HCT116 (cell line): ENCODE data around the gene AUTS2. TPM values are rescaled to one million over a fixed set of nuclear protein-coding genes. Genes with fewer than 3 reads are reported as not detected.

Experiments
- ATAC-seq: fragments of 200-7000 bp; cut with Tn5 transposase; 2 replicates; pipeline ENCODE4 v1.9.1; 2020; ENCODE audit warnings: mild to moderate bottlenecking, moderate library complexity
- BruUV-seq: library from RNA; stranded (reverse); fragments of 400-500 nt; replicated peaks from 2 replicates; lab custom pipeline; 2021; lab: Mats Ljungman, UMichigan
- CTCF ChIA-PET: fragments of 300-600 bp; sonication (Branson Sonifier 250); formaldehyde crosslinking; loops from one replicate; lab custom pipeline; 2021; ENCODE audit warnings: antibody characterized with exemption; lab: Charles Lee
- POLR2A ChIA-PET: fragments of 300-600, 350-600 bp; sonication (Branson Sonifier 250); formaldehyde crosslinking; loops from one replicate; lab custom pipeline; 2021; ENCODE audit warnings: antibody characterized with exemption; lab: Charles Lee
- RAD21 ChIA-PET, 2 experiments: fragments of 300-600 bp; sonication (Branson Sonifier 250); formaldehyde crosslinking; loops; one replicate each; lab custom pipeline; 2023; ENCODE audit warnings: low total read pairs in 2 of 2; ENCODE audit not compliant: uncharacterized antibody in 2 of 2, unreplicated experiment in 2 of 2, low non-redundant PET in 1 of 2; lab: Charles Lee
- DNase-seq: peaks from one replicate; pipeline ENCODE4 v3.0.0-alpha.2; 2010; ENCODE audit warnings: low read depth, low spot score
- H2AFZ ChIP-seq: fragments of 200-600 bp; shearing (Covaris generic), sonication (generic); 2 replicates; pipeline ENCODE4 v1.6.1; 2017; ENCODE audit warnings: low read depth, mixed run types, mixed read lengths, antibody characterized with exemption, low read length; ENCODE audit not compliant: poor library complexity, severe bottlenecking
- H3K27ac ChIP-seq: 2 replicates; pipeline ENCODE4 v1.5.1; 2012; ENCODE audit warnings: low read depth, low read length
- H3K27me3 ChIP-seq: fragments of 200-600 bp; sonication (generic); 2 replicates; pipeline ENCODE4 v1.6.1; 2016; ENCODE audit warnings: mixed run types, low read length, mixed read lengths; ENCODE audit not compliant: insufficient read depth
- H3K36me3 ChIP-seq, 2 experiments: fragments of 200-500 bp in 1 of 2; fragments of 200-600 bp in 1 of 2; sonication (Bioruptor generic) in 1 of 2; sonication (generic) in 1 of 2; 2 replicates each; pipeline versions ENCODE4 v1.5.1 to v1.6.1; 2014 to 2016; ENCODE audit warnings: low read length in 2 of 2, inconsistent platforms in 1 of 2, mixed read lengths in 1 of 2, mixed run types in 1 of 2; ENCODE audit not compliant: insufficient read depth in 2 of 2, control insufficient read depth in 1 of 2
- H3K4me1 ChIP-seq, 2 experiments: fragments of 200-600 bp in 1 of 2; sonication (generic) in 1 of 2; 2 replicates each; pipeline versions ENCODE4 v1.5.1 to v1.6.1; 2012 to 2017; ENCODE audit warnings: low read length in 2 of 2, inconsistent platforms in 1 of 2, mild to moderate bottlenecking in 1 of 2, mixed read lengths in 1 of 2, mixed run types in 1 of 2, moderate library complexity in 1 of 2; ENCODE audit not compliant: insufficient read depth in 2 of 2, control insufficient read depth in 1 of 2
- H3K4me2 ChIP-seq: fragments of 200-600 bp; sonication (generic); 2 replicates; pipeline ENCODE4 v1.6.1; 2017; ENCODE audit warnings: mixed run types, low read length, mixed read lengths
- H3K4me3 ChIP-seq, 2 experiments: fragments of 200-600 bp in 1 of 2; sonication (generic) in 1 of 2; replicated peaks in 1 of 2; 2 replicates each; pipeline ENCODE4 v1.5.1; 2011 to 2016; ENCODE audit warnings: low read length in 2 of 2, control low read depth in 1 of 2, low read depth in 1 of 2, mild to moderate bottlenecking in 1 of 2, mixed read lengths in 1 of 2, mixed run types in 1 of 2
- H3K79me2 ChIP-seq: fragments of 200-600 bp; sonication (generic); 2 replicates; pipeline ENCODE4 v1.6.1; 2017; ENCODE audit warnings: mild to moderate bottlenecking, mixed run types, low read length, moderate library complexity, mixed read lengths; ENCODE audit not compliant: insufficient read depth
- H3K9ac ChIP-seq: fragments of 200-600 bp; sonication (generic); 2 replicates; pipeline ENCODE4 v1.6.1; 2016; ENCODE audit warnings: low read length, mixed read lengths
- H3K9me2 ChIP-seq: fragments of 200-600 bp; sonication (generic), shearing (Covaris generic); 2 replicates; pipeline ENCODE4 v1.6.1; 2017; ENCODE audit warnings: mixed run types, mild to moderate bottlenecking, moderate library complexity; ENCODE audit not compliant: insufficient read depth
- H3K9me3 ChIP-seq, 2 experiments: fragments of 200-500 bp in 1 of 2; fragments of 200-600 bp in 1 of 2; sonication (Bioruptor generic) in 1 of 2; sonication (generic) in 1 of 2; 2 replicates each; pipeline ENCODE4 v1.6.1; 2014 to 2017; ENCODE audit warnings: low read length in 2 of 2, mixed read lengths in 2 of 2, inconsistent platforms in 1 of 2, low read depth in 1 of 2, mild to moderate bottlenecking in 1 of 2, mixed run types in 1 of 2, moderate library complexity in 1 of 2; ENCODE audit not compliant: control insufficient read depth in 1 of 2, insufficient read depth in 1 of 2
- H4K20me1 ChIP-seq: fragments of 200-600 bp; sonication (generic), shearing (Covaris generic); 2 replicates; pipeline ENCODE4 v1.6.1; 2017; ENCODE audit warnings: mixed run types, mild to moderate bottlenecking, moderate library complexity; ENCODE audit not compliant: insufficient read depth
- CBX3 ChIP-seq: IDR thresholded peaks from 2 replicates; pipeline ENCODE4 v1.6.1; 2012; ENCODE audit warnings: low read depth
- CEBPB ChIP-seq: IDR thresholded peaks from 2 replicates; pipeline ENCODE4 v1.6.1; 2012; ENCODE audit warnings: low read depth
- POLR2A ChIP-seq: IDR thresholded peaks from 2 replicates; pipeline ENCODE4 v1.7.0; 2011; ENCODE audit warnings: borderline replicate concordance; ENCODE audit not compliant: insufficient read depth, insufficient read length; ENCODE audit errors: extremely low read depth
- RAD21 ChIP-seq: IDR thresholded peaks from 2 replicates; pipeline ENCODE4 v1.6.1; 2012; ENCODE audit warnings: low read depth, mild to moderate bottlenecking
- YY1 ChIP-seq: IDR thresholded peaks from 2 replicates; pipeline ENCODE4 v1.6.1; 2011; ENCODE audit warnings: low read length, low read depth, moderate library complexity, mild to moderate bottlenecking; ENCODE audit not compliant: insufficient replicate concordance; ENCODE audit errors: extremely low read depth
- ZNF274 ChIP-seq: fragments of 200-500 bp; sonication (Bioruptor generic); IDR thresholded peaks from 2 replicates; pipeline ENCODE4 v1.6.1; 2014; ENCODE audit warnings: mild to moderate bottlenecking, low read depth, low read length, inconsistent platforms
- intact Hi-C: fragments of 100-400 bp; cut with micrococcal nuclease; formaldehyde crosslinking; loops from 2 replicates; pipeline ENCODE4 v1.10.0; 2022
- total RNA-seq: library from RNA; stranded (reverse); gene quantifications from one replicate; pipeline ENCODE4 v1.2.1, GENCODE V29; 2021; ENCODE audit not compliant: unreplicated experiment
- TF ChIP-seq, protein P1 (sequence below): IDR thresholded peaks from 2 replicates; pipeline ENCODE4 v1.6.1; 2012; ENCODE audit warnings: low read depth
- TF ChIP-seq, protein P2 (sequence below): IDR thresholded peaks from 2 replicates; pipeline ENCODE4 v1.6.1; 2011; ENCODE audit warnings: mild to moderate bottlenecking, low read length, moderate library complexity; ENCODE audit not compliant: insufficient replicate concordance; ENCODE audit errors: extremely low read depth

AUTS2 gene
- total RNA-seq, 1 experiment from 2014 or later: 0.93 TPM

DNA sequence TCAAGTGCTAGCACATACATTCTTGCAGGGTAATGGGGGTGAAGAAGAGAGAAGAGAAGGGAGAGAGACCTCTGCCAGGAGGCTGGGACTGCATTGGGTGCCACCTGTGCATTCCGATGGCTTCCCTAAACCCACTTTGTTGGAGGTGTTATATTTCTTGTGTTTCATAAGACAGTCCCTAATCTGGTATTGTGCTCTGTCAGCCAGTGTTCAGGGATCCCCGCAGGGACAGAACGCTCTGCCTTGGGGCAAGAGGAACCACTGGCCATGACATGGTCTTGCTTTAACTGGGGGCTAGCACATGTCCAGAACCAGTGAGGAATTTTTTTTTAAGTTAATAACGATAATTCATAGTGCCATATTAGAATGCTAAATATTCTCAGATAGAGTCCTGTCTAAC, 1168.4 kb downstream of the AUTS2 start:
- Histone ChIP-seq H3K9me2 (no peaks in the 10 kb centered on the region), H3K79me2 (no peaks in the 10 kb centered on the region), H3K4me2 (no peak overlapping the region), H3K4me1 (no peaks in the 10 kb centered on the region), H3K9me3 (peaks cover 0 to 5% of the 10 kb centered on the region in 2 experiments; a peak in 2 of 4 replicates), H4K20me1 (no peaks in the 10 kb centered on the region), H3K36me3 (no peaks in the 10 kb centered on the region), H3K4me3 (no peak overlapping the region), H3K27ac (no peak overlapping the region), H3K27me3 (no peaks in the 10 kb centered on the region), H3K9ac (no peak overlapping the region), H2AFZ (no peak overlapping the region)
- CTCF ChIA-PET: no interaction called here
- intact Hi-C loops: no loop called here
- DNase-seq (no peak), ATAC-seq (no peak)
- POLR2A ChIA-PET: no interaction called here
- RAD21 ChIA-PET: no interaction called here
- TF ChIP-seq RAD21 (no peak), CEBPB (no peak), CBX3 (no peak), YY1 (no peak), ZNF274 (no peak), POLR2A (no peak)
- TF ChIP-seq, protein P1, sequence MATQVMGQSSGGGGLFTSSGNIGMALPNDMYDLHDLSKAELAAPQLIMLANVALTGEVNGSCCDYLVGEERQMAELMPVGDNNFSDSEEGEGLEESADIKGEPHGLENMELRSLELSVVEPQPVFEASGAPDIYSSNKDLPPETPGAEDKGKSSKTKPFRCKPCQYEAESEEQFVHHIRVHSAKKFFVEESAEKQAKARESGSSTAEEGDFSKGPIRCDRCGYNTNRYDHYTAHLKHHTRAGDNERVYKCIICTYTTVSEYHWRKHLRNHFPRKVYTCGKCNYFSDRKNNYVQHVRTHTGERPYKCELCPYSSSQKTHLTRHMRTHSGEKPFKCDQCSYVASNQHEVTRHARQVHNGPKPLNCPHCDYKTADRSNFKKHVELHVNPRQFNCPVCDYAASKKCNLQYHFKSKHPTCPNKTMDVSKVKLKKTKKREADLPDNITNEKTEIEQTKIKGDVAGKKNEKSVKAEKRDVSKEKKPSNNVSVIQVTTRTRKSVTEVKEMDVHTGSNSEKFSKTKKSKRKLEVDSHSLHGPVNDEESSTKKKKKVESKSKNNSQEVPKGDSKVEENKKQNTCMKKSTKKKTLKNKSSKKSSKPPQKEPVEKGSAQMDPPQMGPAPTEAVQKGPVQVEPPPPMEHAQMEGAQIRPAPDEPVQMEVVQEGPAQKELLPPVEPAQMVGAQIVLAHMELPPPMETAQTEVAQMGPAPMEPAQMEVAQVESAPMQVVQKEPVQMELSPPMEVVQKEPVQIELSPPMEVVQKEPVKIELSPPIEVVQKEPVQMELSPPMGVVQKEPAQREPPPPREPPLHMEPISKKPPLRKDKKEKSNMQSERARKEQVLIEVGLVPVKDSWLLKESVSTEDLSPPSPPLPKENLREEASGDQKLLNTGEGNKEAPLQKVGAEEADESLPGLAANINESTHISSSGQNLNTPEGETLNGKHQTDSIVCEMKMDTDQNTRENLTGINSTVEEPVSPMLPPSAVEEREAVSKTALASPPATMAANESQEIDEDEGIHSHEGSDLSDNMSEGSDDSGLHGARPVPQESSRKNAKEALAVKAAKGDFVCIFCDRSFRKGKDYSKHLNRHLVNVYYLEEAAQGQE: no peak
- TF ChIP-seq, protein P2, sequence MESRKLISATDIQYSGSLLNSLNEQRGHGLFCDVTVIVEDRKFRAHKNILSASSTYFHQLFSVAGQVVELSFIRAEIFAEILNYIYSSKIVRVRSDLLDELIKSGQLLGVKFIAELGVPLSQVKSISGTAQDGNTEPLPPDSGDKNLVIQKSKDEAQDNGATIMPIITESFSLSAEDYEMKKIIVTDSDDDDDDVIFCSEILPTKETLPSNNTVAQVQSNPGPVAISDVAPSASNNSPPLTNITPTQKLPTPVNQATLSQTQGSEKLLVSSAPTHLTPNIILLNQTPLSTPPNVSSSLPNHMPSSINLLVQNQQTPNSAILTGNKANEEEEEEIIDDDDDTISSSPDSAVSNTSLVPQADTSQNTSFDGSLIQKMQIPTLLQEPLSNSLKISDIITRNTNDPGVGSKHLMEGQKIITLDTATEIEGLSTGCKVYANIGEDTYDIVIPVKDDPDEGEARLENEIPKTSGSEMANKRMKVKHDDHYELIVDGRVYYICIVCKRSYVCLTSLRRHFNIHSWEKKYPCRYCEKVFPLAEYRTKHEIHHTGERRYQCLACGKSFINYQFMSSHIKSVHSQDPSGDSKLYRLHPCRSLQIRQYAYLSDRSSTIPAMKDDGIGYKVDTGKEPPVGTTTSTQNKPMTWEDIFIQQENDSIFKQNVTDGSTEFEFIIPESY: no peak
- BruUV-seq: no TSS peak
